GM23338 (cell line): Measurements from ENCODE around the gene RAD51B. TPM values are rescaled to one million over a fixed set of nuclear protein-coding genes. Genes with fewer than 3 reads are reported as not detected.

Source experiments
- ATAC-seq: fragments of 200-7000 bp; cut with Tn5 transposase; 3 replicates; pipeline ENCODE4 v1.9.1; 2020
- DNase-seq: peaks from one replicate; pipeline ENCODE4 v3.0.0-alpha.2; 2015; ENCODE audit warnings: low spot score
- H2AFZ ChIP-seq: fragments of 200-600 bp; sonication (generic); 2 replicates; pipeline ENCODE4 v1.8.0; 2016; ENCODE audit warnings: antibody characterized with exemption, mild to moderate bottlenecking, moderate library complexity
- H3F3A ChIP-seq: fragments of 200-600 bp; sonication (generic); replicated peaks from 2 replicates; pipeline ENCODE4 v1.8.0; 2017; ENCODE audit warnings: antibody characterized with exemption, mixed run types, low read depth
- H3K27ac ChIP-seq: fragments of 200-600 bp; sonication (generic); 2 replicates; pipeline ENCODE4 v1.6.1; 2016; ENCODE audit warnings: low read depth
- H3K27me3 ChIP-seq: fragments of 200-600 bp; sonication (generic); 2 replicates; pipeline ENCODE4 v1.8.0; 2016; ENCODE audit warnings: mild to moderate bottlenecking, mixed run types, moderate library complexity; ENCODE audit not compliant: insufficient read depth
- H3K36me3 ChIP-seq: fragments of 200-600 bp; sonication (generic); 2 replicates; pipeline ENCODE4 v1.8.0; 2016; ENCODE audit warnings: mild to moderate bottlenecking; ENCODE audit not compliant: insufficient read depth
- H3K4me1 ChIP-seq: fragments of 200-600 bp; sonication (generic); 2 replicates; pipeline ENCODE4 v1.8.0; 2016; ENCODE audit warnings: mild to moderate bottlenecking, moderate library complexity; ENCODE audit not compliant: insufficient read depth
- H3K4me2 ChIP-seq: fragments of 200-600 bp; sonication (generic); 2 replicates; pipeline ENCODE4 v1.7.1; 2017; ENCODE audit warnings: mixed run types
- H3K4me3 ChIP-seq: fragments of 200-600 bp; sonication (generic); 2 replicates; pipeline ENCODE4 v1.6.1; 2016; ENCODE audit warnings: mixed run types
- H3K79me2 ChIP-seq: fragments of 200-600 bp; sonication (generic); replicated peaks from 2 replicates; pipeline ENCODE4 v1.8.0; 2017; ENCODE audit warnings: mild to moderate bottlenecking; ENCODE audit not compliant: insufficient read depth
- H3K9me2 ChIP-seq: fragments of 200-600 bp; sonication (generic); 2 replicates; pipeline ENCODE4 v1.8.0; 2017; ENCODE audit not compliant: insufficient read depth
- H4K20me1 ChIP-seq: fragments of 200-600 bp; sonication (generic); replicated peaks from 2 replicates; pipeline ENCODE4 v1.8.0; 2017; ENCODE audit warnings: mild to moderate bottlenecking; ENCODE audit not compliant: insufficient read depth
- H3K27ac Mint-ChIP-seq: 2 replicates; pipeline ENCODE4 v1.8.0; 2020; ENCODE audit warnings: inconsistent platforms, mild to moderate bottlenecking, moderate library complexity, mixed read lengths
- H3K27me3 Mint-ChIP-seq: 3 replicates; pipeline ENCODE4 v1.8.0; 2022; ENCODE audit warnings: low read depth, mild to moderate bottlenecking, moderate library complexity, mixed read lengths, inconsistent platforms; ENCODE audit not compliant: insufficient read depth, poor library complexity
- H3K36me3 Mint-ChIP-seq: 3 replicates; pipeline ENCODE4 v1.8.0; 2021; ENCODE audit warnings: low read depth, mild to moderate bottlenecking, inconsistent platforms, moderate library complexity, mixed read lengths
- H3K4me1 Mint-ChIP-seq: 3 replicates; pipeline ENCODE4 v1.8.0; 2020; ENCODE audit warnings: mild to moderate bottlenecking, inconsistent platforms, mixed read lengths
- H3K4me3 Mint-ChIP-seq: 3 replicates; pipeline ENCODE4 v1.8.0; 2021; ENCODE audit warnings: moderate library complexity, mild to moderate bottlenecking, inconsistent platforms, mixed read lengths
- H3K9me3 Mint-ChIP-seq: 3 replicates; pipeline ENCODE4 v1.8.0; 2020; ENCODE audit warnings: moderate library complexity, mild to moderate bottlenecking, inconsistent platforms, mixed read lengths
- ETS1 ChIP-seq: IDR thresholded peaks from 2 replicates; pipeline ENCODE4 v1.6.1; 2016; ENCODE audit warnings: antibody characterized with exemption
- EZH2 ChIP-seq: fragments of 200-600 bp; sonication (generic); IDR thresholded peaks from one replicate; pipeline ENCODE4 v1.8.0; 2017; ENCODE audit warnings: antibody characterized with exemption, mild to moderate bottlenecking, low read depth; ENCODE audit not compliant: unreplicated experiment
- EZH2phosphoT487 ChIP-seq: fragments of 200-600 bp; sonication (generic); IDR thresholded peaks from one replicate; pipeline ENCODE4 v1.8.1; 2018; ENCODE audit warnings: antibody characterized with exemption; ENCODE audit not compliant: unreplicated experiment
- JUNB ChIP-seq: IDR thresholded peaks from one replicate; pipeline ENCODE4 v1.6.1; 2016; ENCODE audit warnings: antibody characterized with exemption; ENCODE audit not compliant: unreplicated experiment
- NANOG ChIP-seq: IDR thresholded peaks from 2 replicates; pipeline ENCODE4 v1.6.1; 2016; ENCODE audit warnings: antibody characterized with exemption, borderline replicate concordance
- POLR2AphosphoS5 ChIP-seq: IDR thresholded peaks from 2 replicates; pipeline ENCODE4 v1.6.1; 2016; ENCODE audit warnings: antibody characterized with exemption, low read depth
- REST ChIP-seq: IDR thresholded peaks from one replicate; pipeline ENCODE4 v1.6.1; 2018; ENCODE audit warnings: antibody characterized with exemption; ENCODE audit not compliant: unreplicated experiment
- ZNF114 ChIP-seq: fragments of 250-450 bp; sonication (Bioruptor Pico); IDR thresholded peaks from 2 replicates; pipeline ENCODE4 v1.5.0; 2020; ENCODE audit warnings: mild to moderate bottlenecking, moderate library complexity
- ZNF331 ChIP-seq: fragments of 250-450 bp; sonication (Bioruptor Pico); IDR thresholded peaks from 2 replicates; pipeline ENCODE4 v1.5.0; 2020; ENCODE audit warnings: low read depth, mild to moderate bottlenecking, moderate library complexity
- polyA plus RNA-seq: library from polyadenylated mRNA; unstranded; fragments of >200 nt; fragmentation: Nextera tagmentation; extraction: Ambion mirVana; gene quantifications from 2 replicates; pipeline ENCODE4 v1.2.1, GENCODE V29; 2016
- total RNA-seq: library from RNA; depleted of rRNA; stranded (reverse); fragments of >200 nt; shearing (Covaris generic); gene quantifications from 2 replicates; pipeline ENCODE4 v1.2.3, GENCODE V29; 2014

The RAD51B gene
- total and polyA plus RNA-seq, 2 experiments from 2014 or later: 15.7 to 29.1 TPM

- H3K4me3 Mint-ChIP-seq: no peak overlapping the region
- no peak for DNase-seq
- Histone ChIP-seq H3K36me3 (no peaks in the 10 kb centered on the region), H3K9me2 (0 out of 2 replicates have a peak, but pooled peaks cover 7% of the 10 kb centered on the region), H4K20me1 (no peaks in the 10 kb centered on the region), H3K4me3 (no peak overlapping the region), H2AFZ (no peak overlapping the region), H3F3A (no peaks in the 10 kb centered on the region), H3K27me3 (no peaks in the 10 kb centered on the region), H3K27ac (no peak overlapping the region), H3K4me2 (no peak overlapping the region), H3K79me2 (no peaks in the 10 kb centered on the region), H3K4me1 (peaks cover 15% of the 10 kb centered on the region)
- ATAC-seq: no peak
- peaks cover 35% of the 10 kb centered on the region for H3K4me1 Mint-ChIP-seq
- H3K27ac Mint-ChIP-seq: no peak overlapping the region
- no peaks in the 10 kb centered on the region for H3K9me3 Mint-ChIP-seq
- H3K36me3 Mint-ChIP-seq: no peaks in the 10 kb centered on the region
- peaks cover 26% of the 10 kb centered on the region for H3K27me3 Mint-ChIP-seq
- TF ChIP-seq POLR2AphosphoS5: no peak
- no peak for TF ChIP-seq NANOG
- no peak for TF ChIP-seq ZNF331 (CRISPR knock-in tag)
- no peak for TF ChIP-seq EZH2
- TF ChIP-seq REST: no peak
- TF ChIP-seq ETS1: no peak
- TF ChIP-seq EZH2phosphoT487: no peak
- no peak for TF ChIP-seq JUNB
Measured at GRCh38 chr14:68692916-68693771, 873.6 kb downstream of the RAD51B start.

GRCh38 chr14:68693926-68694325 is 874.3 kb downstream of the RAD51B start:
- no peak for ATAC-seq
- no peaks in the 10 kb centered on the region for H3K79me2 ChIP-seq
- peaks cover 27% of the 10 kb centered on the region for H3K4me1 Mint-ChIP-seq

More at GRCh38 chr14:68693926-68694325, 874.3 kb downstream of the RAD51B start:
- no peak for DNase-seq
- Mint-ChIP-seq H3K9me3 (no peaks in the 10 kb centered on the region), H3K4me3 (no peak overlapping the region), H3K27ac (no peak overlapping the region), H3K36me3 (no peaks in the 10 kb centered on the region), H3K27me3 (peaks cover 21% of the 10 kb centered on the region)
- Histone ChIP-seq H3F3A (no peaks in the 10 kb centered on the region), H3K4me3 (no peak overlapping the region), H3K4me2 (no peak overlapping the region), H3K9me2 (0 out of 2 replicates have a peak, but pooled peaks cover 8% of the 10 kb centered on the region), H3K27me3 (no peaks in the 10 kb centered on the region), H3K4me1 (peaks cover 10% of the 10 kb centered on the region; the same call in 1 of the 2 replicates), H3K36me3 (no peaks in the 10 kb centered on the region), H2AFZ (no peak overlapping the region), H3K27ac (no peak overlapping the region), H4K20me1 (no peaks in the 10 kb centered on the region)
- TF ChIP-seq EZH2: no peak
- no peak for TF ChIP-seq JUNB
- no peak for TF ChIP-seq ZNF114 (CRISPR knock-in tag)
